GM18519 (cell line): Measurements from ENCODE around the gene FAM219A.
"Not testable (repeated sequence)": the region's sequence is repeated elsewhere in the genome, so short reads cannot be mapped to it uniquely, and the experiment has no call there.

Experiments used
- ATAC-seq: cut with Tn5 transposase; IDR thresholded peaks from one replicate; pipeline ENCODE4 v1.9.1; 2021; ENCODE audit warnings: mild to moderate bottlenecking, moderate library complexity; ENCODE audit not compliant: unreplicated experiment, low FRiP score

Gene FAM219A

GRCh38 chr9:34446951-34447350 lies 11.4 kb downstream of the FAM219A start:
- no peak for ATAC-seq

DNA sequence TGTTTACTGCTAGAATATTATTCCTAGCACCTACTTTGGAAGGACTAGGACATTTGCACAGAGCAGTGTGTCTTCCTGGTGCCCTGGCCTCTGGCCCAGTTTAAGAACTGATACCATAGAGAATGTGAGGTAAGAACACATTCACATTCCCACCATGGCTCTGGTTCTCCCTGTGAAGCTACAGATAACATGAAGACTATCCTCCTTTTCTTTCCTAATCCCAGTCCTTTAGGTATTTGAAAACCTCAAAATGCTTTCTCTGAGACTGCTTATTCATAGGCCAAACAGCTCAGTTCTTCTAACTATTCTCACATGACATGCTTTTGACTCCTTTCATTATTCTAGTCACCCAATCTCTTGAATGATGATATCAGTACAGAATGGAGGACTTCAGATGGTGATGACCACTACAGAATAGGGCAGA lies 11.9 kb downstream of the FAM219A start:
- no peak for ATAC-seq

DNA sequence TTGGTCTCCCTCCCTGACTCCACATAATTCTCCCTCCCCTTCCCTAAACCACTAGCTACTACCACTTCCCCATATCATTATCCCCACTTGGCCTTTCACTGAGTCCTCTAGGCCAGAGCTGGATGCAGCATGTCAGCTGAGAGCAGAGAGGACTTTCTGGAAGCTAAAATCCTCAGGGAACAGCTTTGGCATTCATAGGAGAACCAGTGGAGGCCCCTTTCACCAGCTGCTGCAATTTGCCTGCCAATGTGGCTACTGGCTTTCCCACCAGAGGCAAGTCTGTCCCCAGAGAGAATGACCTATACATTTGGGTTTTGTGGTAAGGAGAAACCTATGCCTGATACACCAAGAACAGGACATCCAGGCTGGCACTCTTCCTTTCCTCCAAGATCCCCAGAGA lies 14.4 kb downstream of the FAM219A start:
- ATAC-seq = no peak

DNA sequence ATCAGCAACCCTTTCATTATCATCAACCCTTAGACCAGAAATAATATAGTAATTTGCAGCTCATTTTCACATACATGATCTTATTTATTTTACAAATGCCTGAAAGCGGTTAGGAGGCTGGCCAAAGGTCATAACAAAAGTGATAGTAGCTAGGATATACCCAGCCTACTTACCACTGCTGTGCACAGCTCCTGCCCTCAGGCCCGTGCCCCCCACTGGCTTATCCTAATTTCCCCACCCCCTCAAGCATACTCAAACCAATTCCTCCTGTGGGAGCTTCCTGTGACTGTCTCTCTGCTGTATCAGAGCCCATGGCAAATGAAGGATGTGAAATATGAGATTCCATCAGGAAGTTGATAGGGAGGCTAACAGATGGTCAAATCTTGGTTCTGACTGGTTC lies 14.8 kb downstream of the FAM219A start:
- ATAC-seq = no peak

DNA sequence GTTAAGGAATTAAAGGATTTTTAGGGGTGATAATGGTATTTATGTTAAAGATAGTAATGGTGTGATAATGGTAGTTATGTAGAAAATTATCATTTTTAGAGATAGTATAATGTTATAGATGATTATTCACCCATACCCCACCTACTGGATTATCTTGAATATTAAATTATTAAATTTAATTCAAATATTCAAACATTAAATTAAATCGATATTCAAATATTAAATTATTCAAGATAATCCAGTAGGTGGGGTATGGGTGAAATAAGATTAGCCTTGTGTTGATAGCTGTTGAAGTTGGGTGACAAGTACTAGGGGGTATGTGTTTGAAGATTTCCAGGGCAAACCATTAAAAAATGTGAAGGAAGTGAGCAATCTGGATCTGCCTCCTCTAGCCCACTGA lies 15.6 kb downstream of the FAM219A start:
- no peak for ATAC-seq

DNA sequence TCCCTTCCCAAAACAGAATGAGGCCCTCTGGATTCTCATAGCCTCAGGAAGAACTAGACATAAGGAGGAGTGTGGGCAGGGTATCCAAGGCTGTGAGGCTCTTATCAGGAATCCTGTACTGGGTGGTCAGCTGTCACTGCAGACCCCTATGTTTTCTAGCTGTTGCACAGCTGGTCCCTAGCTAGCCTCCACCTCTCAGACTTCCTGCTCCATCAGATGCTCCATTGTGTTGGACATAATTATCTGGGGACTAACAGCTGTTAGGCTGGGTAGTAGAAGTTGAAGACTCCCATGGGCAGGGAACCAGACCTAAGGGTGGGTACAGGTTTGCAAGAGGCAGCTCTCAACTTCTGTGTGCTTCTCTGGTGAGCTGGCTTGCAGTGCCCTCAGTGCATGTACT lies 18.4 kb downstream of the FAM219A start:
- ATAC-seq = no peak

GRCh38 chr9:34438465-34438864 lies 19.9 kb downstream of the FAM219A start:
- not testable (repeated sequence) for ATAC-seq

DNA sequence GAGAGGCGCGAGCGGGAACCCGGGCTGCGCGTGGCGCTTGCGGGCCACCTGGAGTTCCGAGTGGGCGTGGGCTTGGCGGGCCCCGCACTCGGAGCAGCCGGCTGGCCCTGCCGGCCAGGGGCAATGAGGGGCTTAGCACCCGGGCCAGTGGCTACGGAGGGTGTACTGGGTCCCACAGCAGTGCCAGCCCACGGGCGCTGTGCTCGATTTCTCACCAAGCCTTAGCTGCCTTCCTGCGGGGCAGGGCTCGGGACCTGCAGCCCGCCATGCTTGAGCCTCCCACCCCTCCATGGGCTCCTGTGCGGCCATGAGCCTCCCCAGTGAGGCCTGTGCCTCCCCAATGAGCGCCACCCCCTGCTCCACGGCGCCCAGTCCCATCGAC lies 20.5 kb downstream of the FAM219A start:
- ATAC-seq = not testable (repeated sequence)

- ATAC-seq = no peak
Observed at GRCh38 chr9:34437006-34437925, 21.1 kb downstream of the FAM219A start.

DNA sequence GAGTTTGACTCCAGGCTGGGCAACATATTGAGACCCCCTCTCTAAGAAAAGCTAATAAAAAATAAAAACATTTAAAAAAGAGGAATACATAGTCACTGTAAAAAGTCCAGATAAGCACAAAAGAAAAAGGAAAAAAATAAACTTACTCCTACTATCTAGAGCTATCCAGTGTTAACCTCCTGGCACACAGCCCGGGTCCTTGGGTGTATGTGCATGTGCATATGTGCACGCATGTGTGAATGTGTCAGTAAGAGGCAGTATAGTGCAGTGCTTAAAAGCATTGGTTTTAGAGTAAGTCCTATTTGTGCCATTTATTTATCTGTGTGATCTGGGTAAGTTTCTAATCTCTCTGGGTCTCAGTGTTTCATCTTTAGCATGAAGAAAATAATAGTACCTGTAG lies 26.7 kb downstream of the FAM219A start:
- ATAC-seq = no peak

- no peak for ATAC-seq
Observed at GRCh38 chr9:34430843-34431437, 27.4 kb downstream of the FAM219A start.

DNA sequence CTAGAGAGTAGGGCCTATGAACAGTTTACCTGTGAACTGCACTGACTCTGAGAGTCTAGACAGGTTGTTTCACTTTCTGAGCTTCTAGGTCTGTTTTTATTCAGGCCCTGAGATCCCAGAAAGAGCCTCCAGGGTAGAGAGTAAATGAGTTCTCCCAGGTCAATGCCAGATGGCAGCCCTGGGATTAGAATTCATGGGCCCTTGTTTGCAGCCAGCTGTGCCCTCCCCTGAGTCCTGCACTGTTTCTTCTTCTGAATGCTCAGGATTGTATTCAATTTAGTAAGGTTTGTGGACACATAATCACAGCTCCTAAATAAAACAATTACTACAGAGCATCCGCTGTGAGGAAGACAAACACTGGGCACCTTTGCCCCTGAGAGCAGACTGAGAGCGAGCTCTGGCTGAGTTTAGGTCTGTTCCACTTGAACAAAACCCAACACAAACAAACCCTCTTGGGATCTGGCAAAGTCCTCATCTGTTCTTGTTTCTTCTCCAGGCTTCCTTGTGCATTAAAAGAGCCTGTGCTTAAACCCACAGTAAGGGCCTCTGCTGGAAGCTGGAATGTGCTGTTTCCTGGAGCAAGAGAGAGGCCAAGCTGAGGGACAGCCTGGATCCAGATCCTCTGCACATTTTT lies 29.9 kb downstream of the FAM219A start:
- no peak for ATAC-seq

DNA sequence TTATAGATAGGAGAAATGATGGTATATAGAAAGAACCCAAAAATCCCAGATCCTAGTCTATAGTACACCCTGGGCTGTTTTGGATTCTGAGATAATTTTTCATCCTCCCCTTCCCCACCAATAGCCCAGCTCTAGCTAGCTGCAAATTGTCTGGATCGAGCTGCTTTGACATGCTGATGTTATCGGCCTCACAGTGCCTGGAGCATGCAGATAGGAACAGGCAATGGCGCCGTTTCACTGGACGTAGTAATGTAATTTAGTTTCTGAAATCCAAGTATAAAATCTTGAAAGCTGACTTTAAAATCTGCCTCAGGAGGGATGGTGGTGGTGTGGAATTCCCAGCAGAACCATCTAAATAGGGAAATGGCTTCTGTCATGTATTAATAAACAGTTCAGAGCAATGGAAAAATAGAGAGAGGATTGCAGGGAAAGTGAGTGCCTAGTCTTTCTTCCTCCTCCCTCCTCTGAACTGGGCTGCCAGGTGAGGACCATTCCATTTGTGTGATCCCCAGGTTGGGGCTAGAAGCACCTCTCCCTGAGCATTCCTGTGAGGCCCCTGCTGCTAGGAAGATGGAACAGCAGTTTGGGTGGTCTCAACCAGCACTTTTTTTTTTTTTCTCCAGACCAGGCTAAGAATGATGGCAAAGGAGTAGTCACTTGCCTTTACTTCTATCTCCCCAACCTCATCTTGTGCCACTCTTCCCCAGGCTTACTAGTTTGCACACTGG lies 31.9 kb downstream of the FAM219A start:
- ATAC-seq = no peak

GRCh38 chr9:34419716-34420504 lies 38.5 kb downstream of the FAM219A start:
- ATAC-seq = no peak

DNA sequence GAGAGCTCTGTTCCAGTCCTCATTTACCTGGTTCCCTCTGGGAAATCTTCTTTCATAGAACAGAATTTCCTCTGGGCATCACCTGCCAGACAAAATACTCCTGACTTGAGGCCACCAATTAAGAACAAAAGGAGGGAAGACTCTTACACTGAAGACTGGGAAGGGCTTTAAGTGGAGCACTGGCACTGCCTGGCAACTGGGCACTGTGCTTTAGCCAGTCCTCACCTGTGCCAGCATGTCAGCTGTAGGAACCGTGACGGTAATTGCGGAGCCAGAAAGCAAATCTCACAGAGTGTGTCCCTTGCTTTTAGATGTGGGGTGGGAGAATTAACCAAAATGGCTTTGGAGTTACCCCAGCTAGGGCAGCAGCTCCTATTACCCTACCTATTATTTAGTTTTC lies 40.6 kb downstream of the FAM219A start:
- no peak for ATAC-seq

DNA sequence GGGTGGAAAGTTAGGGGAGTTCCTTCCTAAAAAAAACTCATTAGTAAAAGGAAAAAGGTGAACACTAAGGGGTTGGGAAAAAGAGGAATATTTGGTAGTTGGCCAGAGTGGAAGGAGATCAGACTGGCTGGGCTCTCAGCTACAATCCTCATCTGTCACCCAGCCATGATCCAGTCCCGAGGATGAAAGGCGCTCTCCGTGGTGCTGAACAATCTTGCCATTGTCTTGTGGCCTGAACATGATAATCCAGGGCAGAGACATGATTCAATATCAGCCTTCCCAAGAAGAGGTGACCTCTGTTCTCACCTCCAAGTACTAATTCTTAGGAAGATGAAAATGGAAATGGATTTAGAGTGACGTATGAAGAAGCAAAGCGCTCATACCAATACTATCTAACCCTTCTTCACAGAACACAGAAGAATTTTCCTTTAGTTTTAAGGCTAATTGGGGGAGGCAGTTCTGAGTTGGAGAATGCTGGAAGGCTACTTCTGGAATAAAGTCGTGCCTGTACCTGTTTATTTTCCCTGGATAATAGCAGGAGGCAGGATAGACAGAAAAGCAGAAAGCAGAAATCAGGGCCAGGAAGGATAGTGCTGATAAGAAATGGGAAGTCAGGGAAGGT lies 45.0 kb downstream of the FAM219A start:
- ATAC-seq = no peak

- ATAC-seq = no peak
Observed at GRCh38 chr9:34412336-34412735, 46.0 kb downstream of the FAM219A start.

DNA sequence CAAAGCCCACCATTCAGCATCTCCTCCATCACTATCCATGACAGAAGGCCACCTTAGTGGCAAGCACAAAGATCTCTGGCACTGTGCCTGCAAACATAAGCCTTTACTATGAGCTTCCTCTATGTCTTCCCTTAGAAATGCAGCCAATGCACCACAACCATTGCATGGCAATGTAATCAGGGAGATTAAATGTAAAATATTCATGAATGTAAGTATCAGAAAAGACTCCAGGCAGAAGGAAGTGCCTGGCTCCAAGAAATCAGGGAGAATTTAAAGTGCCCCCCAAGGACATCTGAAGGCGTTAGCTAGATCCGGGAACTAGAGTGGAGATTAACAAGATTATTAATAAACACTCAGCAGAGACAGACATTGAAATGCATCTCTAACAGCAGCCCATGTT lies 49.2 kb downstream of the FAM219A start:
- ATAC-seq = no peak

GRCh38 chr9:34408173-34408572 lies 50.2 kb downstream of the FAM219A start:
- ATAC-seq = no peak

DNA sequence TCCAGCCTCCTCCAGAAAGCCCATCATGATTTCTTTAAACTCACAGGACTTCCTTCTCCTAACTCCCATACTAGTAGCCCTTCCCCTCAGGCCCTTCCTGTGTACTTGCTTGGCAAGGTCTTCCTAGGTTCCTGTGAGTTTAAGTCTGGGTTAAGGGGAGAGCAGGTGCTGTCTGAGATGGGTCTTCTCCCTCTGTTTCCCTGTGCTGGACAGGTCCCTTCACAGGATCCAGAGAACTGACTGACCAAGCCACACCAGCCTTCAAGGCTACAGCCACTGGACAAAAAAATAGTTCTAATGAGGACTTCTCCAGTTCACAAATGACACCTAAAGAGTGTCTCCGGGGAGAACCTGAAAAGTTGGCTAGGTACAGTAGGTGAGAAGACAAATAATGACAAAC lies 52.2 kb downstream of the FAM219A start:
- no peak for ATAC-seq
